HG03460 (cell line): ENCODE data around the gene FAM83E.
"Not testable (repeated sequence)": the region's sequence is repeated elsewhere in the genome, so short reads cannot be mapped to it uniquely, and the experiment has no call there.

ENCODE experiments used
- ATAC-seq: cut with Tn5 transposase; IDR thresholded peaks from one replicate; pipeline ENCODE4 v1.9.1; 2021; ENCODE audit not compliant: unreplicated experiment

The FAM83E gene

GRCh38 chr19:48578891-48579290 lies 36.0 kb downstream of the FAM83E start:
- no peak for ATAC-seq

GRCh38 chr19:48577908-48578307 lies 37.0 kb downstream of the FAM83E start:
- not testable (repeated sequence) for ATAC-seq

- no peak for ATAC-seq
Measured at GRCh38 chr19:48575931-48576622, 38.8 kb downstream of the FAM83E start.

GRCh38 chr19:48573163-48573505 lies 41.7 kb downstream of the FAM83E start:
- no peak for ATAC-seq

DNA sequence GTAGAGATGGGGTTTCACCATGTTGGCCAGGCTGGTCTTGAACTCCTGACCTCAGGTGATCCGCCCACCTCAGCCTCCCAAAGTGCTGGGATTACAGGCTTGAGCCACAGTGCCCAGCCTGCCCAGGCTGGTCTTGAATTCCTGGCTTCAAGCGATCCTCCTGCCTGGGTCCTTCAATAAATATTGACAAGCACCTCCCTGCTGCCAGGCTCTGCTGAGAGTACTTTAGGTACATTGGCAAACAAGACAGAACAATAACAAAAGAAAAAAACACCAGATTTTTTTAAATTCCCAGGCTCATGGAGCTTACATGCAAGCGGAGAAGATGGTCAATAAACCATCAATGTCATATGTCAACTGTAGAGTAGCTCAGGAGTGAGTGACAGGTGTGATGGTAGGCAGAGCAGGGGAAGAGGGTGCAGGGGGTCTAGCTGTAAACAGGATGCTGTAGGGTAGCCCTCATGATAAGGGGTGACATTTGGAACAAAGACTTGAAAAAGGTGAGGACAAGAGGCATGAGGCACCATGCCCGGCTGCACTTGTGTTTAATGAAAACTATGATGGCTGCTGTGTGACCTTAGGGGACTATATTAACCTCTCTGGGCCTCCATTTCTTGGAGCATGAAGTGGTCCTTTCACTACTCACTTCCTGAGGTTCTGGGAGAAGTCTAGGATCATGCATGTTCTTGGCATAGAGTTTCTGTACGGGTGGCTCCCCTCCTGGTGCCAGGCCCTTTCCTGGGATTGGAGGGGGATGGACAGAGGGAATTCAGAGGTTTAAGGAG lies 43.3 kb downstream of the FAM83E start:
- ATAC-seq = no peak

GRCh38 chr19:48569814-48570213 lies 45.1 kb downstream of the FAM83E start:
- no peak for ATAC-seq

DNA sequence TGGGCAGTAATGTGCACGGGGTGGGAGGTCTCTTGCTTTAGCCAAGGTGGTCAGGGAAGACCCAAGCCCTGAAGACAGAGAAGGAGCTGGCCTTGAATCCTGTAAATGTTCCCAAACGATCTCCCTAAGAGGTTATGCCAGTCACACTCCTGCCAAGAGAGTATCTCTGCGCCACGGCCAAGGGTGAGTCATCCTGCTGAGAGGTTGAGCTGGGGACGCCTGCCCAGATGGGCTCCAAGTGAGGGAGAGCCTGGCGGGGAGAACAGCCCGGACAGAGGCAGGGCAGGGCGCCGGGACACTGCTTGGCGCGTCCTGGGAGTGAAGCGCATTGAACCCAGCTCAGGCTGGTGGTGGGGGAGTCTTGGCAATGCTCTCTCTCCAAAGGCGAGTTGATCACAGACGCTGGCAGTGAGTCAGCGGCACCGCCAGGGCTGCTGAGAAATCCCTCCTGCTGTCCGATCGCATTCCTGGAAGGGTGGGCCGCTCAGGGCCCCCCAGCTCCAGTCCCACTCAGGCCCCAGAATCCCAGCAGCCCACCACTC lies 46.5 kb downstream of the FAM83E start:
- ATAC-seq = no peak

DNA sequence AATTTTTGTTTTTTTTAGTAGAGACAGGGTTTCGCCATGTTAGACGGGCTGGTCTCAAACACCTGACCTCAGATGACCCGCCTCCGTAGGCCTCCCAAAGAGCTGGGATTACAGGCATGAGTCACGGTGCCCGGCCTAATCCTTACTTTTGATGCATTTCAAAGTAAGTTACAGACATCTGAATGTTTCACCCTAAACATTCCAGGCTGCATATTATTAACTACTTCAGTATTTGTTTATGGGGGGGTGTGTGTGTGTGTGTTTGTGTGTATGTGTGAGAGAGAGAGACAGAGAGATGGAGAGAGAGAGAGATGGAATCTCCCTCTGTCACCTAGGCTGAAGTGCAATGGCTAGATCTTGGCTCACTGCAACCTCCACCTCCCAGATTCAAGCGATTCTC lies 49.8 kb downstream of the FAM83E start:
- ATAC-seq = no peak
